Measurements from ENCODE around the gene GNB1L.

DNA sequence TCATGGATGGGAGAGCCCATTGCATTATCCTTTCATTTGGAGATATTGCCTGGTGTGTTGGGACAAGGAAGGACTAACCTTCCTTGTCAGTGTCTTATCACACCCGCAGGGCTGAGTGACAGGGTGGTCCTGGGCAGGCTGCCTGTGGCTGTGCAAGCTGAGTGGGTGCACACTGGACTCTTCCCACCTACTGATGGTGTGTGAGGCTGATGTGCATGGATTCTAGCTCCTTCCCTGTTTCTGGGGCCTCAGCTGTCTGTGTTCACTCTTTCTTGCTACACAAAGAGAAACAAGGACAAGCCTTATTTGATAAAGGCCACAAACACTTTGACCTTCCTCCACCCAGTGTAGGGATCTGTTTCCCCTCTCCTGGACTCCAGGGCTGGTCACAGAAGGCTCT is 72.1 kb downstream of the GNB1L start:
- TF ChIP-seq, protein P1, sequence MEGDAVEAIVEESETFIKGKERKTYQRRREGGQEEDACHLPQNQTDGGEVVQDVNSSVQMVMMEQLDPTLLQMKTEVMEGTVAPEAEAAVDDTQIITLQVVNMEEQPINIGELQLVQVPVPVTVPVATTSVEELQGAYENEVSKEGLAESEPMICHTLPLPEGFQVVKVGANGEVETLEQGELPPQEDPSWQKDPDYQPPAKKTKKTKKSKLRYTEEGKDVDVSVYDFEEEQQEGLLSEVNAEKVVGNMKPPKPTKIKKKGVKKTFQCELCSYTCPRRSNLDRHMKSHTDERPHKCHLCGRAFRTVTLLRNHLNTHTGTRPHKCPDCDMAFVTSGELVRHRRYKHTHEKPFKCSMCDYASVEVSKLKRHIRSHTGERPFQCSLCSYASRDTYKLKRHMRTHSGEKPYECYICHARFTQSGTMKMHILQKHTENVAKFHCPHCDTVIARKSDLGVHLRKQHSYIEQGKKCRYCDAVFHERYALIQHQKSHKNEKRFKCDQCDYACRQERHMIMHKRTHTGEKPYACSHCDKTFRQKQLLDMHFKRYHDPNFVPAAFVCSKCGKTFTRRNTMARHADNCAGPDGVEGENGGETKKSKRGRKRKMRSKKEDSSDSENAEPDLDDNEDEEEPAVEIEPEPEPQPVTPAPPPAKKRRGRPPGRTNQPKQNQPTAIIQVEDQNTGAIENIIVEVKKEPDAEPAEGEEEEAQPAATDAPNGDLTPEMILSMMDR (IDR thresholded peaks at IDR 0.05; ENCODE audit: low read length), result no peak
- TF ChIP-seq EZH2 (optimal IDR thresholded peaks at IDR 0.05; ENCODE audit: low read depth, low read length) (no peak), EZH2phosphoT487 (IDR thresholded peaks at IDR 0.05; ENCODE audit: low read length) (no peak)
